ENCODE results near the gene KCNJ6. TPM values are rescaled to one million over a fixed set of nuclear protein-coding genes. Genes with fewer than 3 reads are reported as not detected.
"Not testable (repeated sequence)": the region's sequence is repeated elsewhere in the genome, so short reads cannot be mapped to it uniquely, and the experiment has no call there.

KCNJ6 gene
- total and polyA plus RNA-seq, 8 donors: 0.03 to 0.28 (median 0.17) TPM

- Histone ChIP-seq H3K27ac (no peak overlapping the region), H3K4me3 (no peak overlapping the region), H3K36me3 (no peaks in the 10 kb centered on the region), H3K27me3 (no peaks in the 10 kb centered on the region), H3K9me3 (peaks cover 0 to 20% of the 10 kb centered on the region in 2 donors), H3K4me1 (no peaks in the 10 kb centered on the region)
- ATAC-seq: peak; percentile 79
- TF ChIP-seq CTCF (IDR thresholded peaks at IDR 0.05): peak; percentile 19 to 57
- DNase-seq: peak in 1 of 4 donors; percentile 64
- intact Hi-C loops (cut with DNase I): no loop called here
These were observed 333.7 kb downstream of the KCNJ6 start for GRCh38 chr21:37582590-37582989.

- Histone ChIP-seq H3K27me3 (no peaks in the 10 kb centered on the region), H3K4me1 (no peaks in the 10 kb centered on the region), H3K27ac (no peak overlapping the region), H3K4me3 (no peak overlapping the region), H3K9me3 (peaks cover 0 to 20% of the 10 kb centered on the region in 2 donors), H3K36me3 (no peaks in the 10 kb centered on the region)
- DNase-seq (no peak), ATAC-seq (no peak)
- intact Hi-C loops (cut with DNase I): no loop called here
- no peak for TF ChIP-seq CTCF (IDR thresholded peaks at IDR 0.05)
These were observed 335.6 kb downstream of the KCNJ6 start for GRCh38 chr21:37580666-37581065.

GRCh38 chr21:37579356-37579755, 336.9 kb downstream of the KCNJ6 start:
- DNase-seq (no peak), ATAC-seq (no peak)
- Histone ChIP-seq H3K27ac (no peak overlapping the region), H3K36me3 (no peaks in the 10 kb centered on the region), H3K27me3 (no peaks in the 10 kb centered on the region), H3K4me3 (no peak overlapping the region), H3K9me3 (peaks cover 0 to 20% of the 10 kb centered on the region in 2 donors), H3K4me1 (no peaks in the 10 kb centered on the region)
- intact Hi-C loops (cut with DNase I): no loop called here
- no peak for TF ChIP-seq CTCF (IDR thresholded peaks at IDR 0.05)

- Histone ChIP-seq H3K4me1 (no peaks in the 10 kb centered on the region), H3K9me3 (peaks cover 0 to 20% of the 10 kb centered on the region in 2 donors), H3K4me3 (no peak overlapping the region), H3K27me3 (no peaks in the 10 kb centered on the region), H3K27ac (no peak overlapping the region), H3K36me3 (no peaks in the 10 kb centered on the region)
- TF ChIP-seq CTCF (IDR thresholded peaks at IDR 0.05): no peak
- no peak for DNase-seq
- intact Hi-C loops (cut with DNase I): no loop called here
- ATAC-seq: no peak
These were observed 337.7 kb downstream of the KCNJ6 start for GRCh38 chr21:37578471-37579126.

- ATAC-seq; H3K4me1 ChIP-seq; H3K27ac ChIP-seq; H3K36me3 ChIP-seq; DNase-seq; H3K27me3 ChIP-seq; intact Hi-C loops (cut with DNase I); H3K4me3 ChIP-seq: not testable (repeated sequence)
- H3K9me3 ChIP-seq: peaks cover 0 to 20% of the 10 kb centered on the region in 2 donors
These were observed 339.3 kb downstream of the KCNJ6 start for GRCh38 chr21:37576929-37577328.

GRCh38 chr21:37575580-37575979, 340.7 kb downstream of the KCNJ6 start:
- no peak for TF ChIP-seq CTCF (IDR thresholded peaks at IDR 0.05)
- H3K9me3 ChIP-seq: peaks cover 0 to 20% of the 10 kb centered on the region in 2 donors
- ATAC-seq (no peak), DNase-seq (no peak)
- no peak overlapping the region for H3K4me3 ChIP-seq
- H3K27me3 ChIP-seq: no peaks in the 10 kb centered on the region
- H3K36me3 ChIP-seq: no peaks in the 10 kb centered on the region
- intact Hi-C loops (cut with DNase I): no loop called here
- H3K4me1 ChIP-seq: no peaks in the 10 kb centered on the region
- no peak overlapping the region for H3K27ac ChIP-seq
